ENCODE results near the gene ZNF292.
"Not testable (repeated sequence)": the region's sequence is repeated elsewhere in the genome, so short reads cannot be mapped to it uniquely, and the experiment has no call there.

The ZNF292 gene

GRCh38 chr6:87152526-87152955 lies 2.8 kb upstream of the ZNF292 start:
- TF ChIP-seq MAX (IDR thresholded peaks at IDR 0.05; ENCODE audit: low read depth, low read length) (no peak), CTCF (IDR thresholded peaks at IDR 0.05; ENCODE audit: low read depth, low read length) (no peak), MYC (IDR thresholded peaks at IDR 0.05; ENCODE audit: low read depth, low read length) (no peak), POLR2A (IDR thresholded peaks at IDR 0.05; ENCODE audit: extremely low read depth, insufficient read length) (no peak)
- H3K4me3 ChIP-seq (ENCODE audit: low read depth, low read length): no peak overlapping the region
- peak; percentile 21 for DNase-seq (ENCODE audit: low read depth)

- H3K4me3 ChIP-seq (ENCODE audit: low read depth, low read length): peak overlapping the region; percentile 80
- no peak for DNase-seq (ENCODE audit: low read depth)
- TF ChIP-seq MYC (IDR thresholded peaks at IDR 0.05; ENCODE audit: low read depth, low read length) (no peak), MAX (IDR thresholded peaks at IDR 0.05; ENCODE audit: low read depth, low read length) (no peak), CTCF (IDR thresholded peaks at IDR 0.05; ENCODE audit: low read depth, low read length) (no peak), POLR2A (IDR thresholded peaks at IDR 0.05; ENCODE audit: extremely low read depth, insufficient read length) (no peak)
Observed at GRCh38 chr6:87154641-87154992, 748 bp upstream of the ZNF292 start.

GRCh38 chr6:87155842-87156815 lies 764 bp downstream of the ZNF292 start:
- peak overlapping the region; percentile 80 for H3K4me3 ChIP-seq (ENCODE audit: low read depth, low read length)
- 0 out of 2 replicates have a peak, but pooled peaks have one; percentile 28 for TF ChIP-seq MYC (IDR thresholded peaks at IDR 0.05; ENCODE audit: low read depth, low read length)
- TF ChIP-seq MAX (IDR thresholded peaks at IDR 0.05; ENCODE audit: low read depth, low read length): 0 out of 2 replicates have a peak, but pooled peaks have one; percentile 14
- TF ChIP-seq POLR2A (IDR thresholded peaks at IDR 0.05; ENCODE audit: extremely low read depth, insufficient read length): no peak
- peak; percentile 83 for DNase-seq (ENCODE audit: low read depth)

- peak overlapping the region; percentile 80 for H3K4me3 ChIP-seq (ENCODE audit: low read depth, low read length)
- DNase-seq (ENCODE audit: low read depth): not testable (repeated sequence)
Observed at GRCh38 chr6:87157596-87157995, 2.2 kb downstream of the ZNF292 start.

GRCh38 chr6:87161299-87161698 lies 5.9 kb downstream of the ZNF292 start:
- DNase-seq (ENCODE audit: low read depth): no peak
- H3K4me3 ChIP-seq (ENCODE audit: low read depth, low read length): no peak overlapping the region
- TF ChIP-seq MYC (IDR thresholded peaks at IDR 0.05; ENCODE audit: low read depth, low read length): no peak
- no peak for TF ChIP-seq CTCF (IDR thresholded peaks at IDR 0.05; ENCODE audit: low read depth, low read length)
- TF ChIP-seq POLR2A (IDR thresholded peaks at IDR 0.05; ENCODE audit: extremely low read depth, insufficient read length): no peak
- no peak for TF ChIP-seq MAX (IDR thresholded peaks at IDR 0.05; ENCODE audit: low read depth, low read length)

- no peak overlapping the region for H3K4me3 ChIP-seq (ENCODE audit: low read depth, low read length)
- TF ChIP-seq MYC (IDR thresholded peaks at IDR 0.05; ENCODE audit: low read depth, low read length) (no peak), CTCF (IDR thresholded peaks at IDR 0.05; ENCODE audit: low read depth, low read length) (no peak), POLR2A (IDR thresholded peaks at IDR 0.05; ENCODE audit: extremely low read depth, insufficient read length) (no peak), MAX (IDR thresholded peaks at IDR 0.05; ENCODE audit: low read depth, low read length) (no peak)
- DNase-seq (ENCODE audit: low read depth): no peak
Observed at GRCh38 chr6:87164004-87164403, 8.6 kb downstream of the ZNF292 start.

Measured in NB4 (cell line).